ENCODE data around the gene ZNF232.
"Not testable (repeated sequence)": the region's sequence is repeated elsewhere in the genome, so short reads cannot be mapped to it uniquely, and the experiment has no call there.

The ZNF232 gene

DNA sequence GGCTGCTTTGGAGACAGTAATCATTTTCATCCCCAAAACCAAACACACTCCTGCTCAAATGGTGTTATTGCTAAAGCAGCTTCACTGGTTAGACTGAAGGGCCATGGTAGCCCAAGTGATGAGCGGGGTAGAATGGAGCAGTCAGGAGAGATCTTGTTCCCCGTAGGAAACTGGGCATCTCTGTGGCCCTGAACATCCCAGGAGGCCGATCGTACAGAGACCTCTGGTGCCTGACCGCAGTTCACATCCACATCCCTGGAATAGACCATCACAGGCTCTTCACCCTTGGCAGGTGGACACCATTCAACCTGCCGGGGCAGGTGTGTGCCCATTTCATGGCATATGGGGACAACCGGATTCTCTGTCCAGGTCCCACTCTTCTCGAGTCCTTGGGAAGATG, 18.1 kb upstream of the ZNF232 start:
- not testable (repeated sequence) for DNase-seq (ENCODE audit: low spot score)

DNA sequence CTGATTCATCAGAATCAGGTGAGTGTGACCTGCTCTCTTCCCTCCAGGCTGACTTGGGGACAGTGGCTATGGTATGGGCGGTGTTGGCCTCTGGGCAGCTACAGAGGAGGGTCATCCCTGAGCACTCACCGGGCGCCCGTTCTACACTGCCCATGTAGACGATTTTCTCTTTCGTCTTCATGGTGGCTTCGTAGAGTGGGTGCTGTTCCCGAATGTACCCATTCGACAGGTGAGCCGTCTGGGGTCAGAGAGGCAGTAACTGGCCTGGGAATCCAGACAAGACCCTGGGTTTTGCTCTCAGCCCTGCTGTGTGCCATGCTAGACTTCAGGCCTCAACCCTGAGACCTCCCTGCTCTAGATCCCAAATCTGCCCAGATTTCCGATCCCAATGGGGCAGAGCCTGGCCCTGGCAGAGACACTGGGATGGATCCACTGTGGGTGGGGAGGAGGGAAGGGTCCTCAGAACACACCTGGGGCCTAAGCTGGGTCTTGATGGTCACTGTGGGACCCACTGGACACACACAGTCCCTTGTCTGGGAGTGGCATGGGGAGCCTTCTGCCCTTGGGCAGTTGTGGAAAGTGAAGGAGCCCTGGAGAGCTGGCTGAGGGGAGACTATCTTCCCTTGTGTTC, 17.3 kb upstream of the ZNF232 start:
- no peak for DNase-seq (ENCODE audit: low spot score)

DNA sequence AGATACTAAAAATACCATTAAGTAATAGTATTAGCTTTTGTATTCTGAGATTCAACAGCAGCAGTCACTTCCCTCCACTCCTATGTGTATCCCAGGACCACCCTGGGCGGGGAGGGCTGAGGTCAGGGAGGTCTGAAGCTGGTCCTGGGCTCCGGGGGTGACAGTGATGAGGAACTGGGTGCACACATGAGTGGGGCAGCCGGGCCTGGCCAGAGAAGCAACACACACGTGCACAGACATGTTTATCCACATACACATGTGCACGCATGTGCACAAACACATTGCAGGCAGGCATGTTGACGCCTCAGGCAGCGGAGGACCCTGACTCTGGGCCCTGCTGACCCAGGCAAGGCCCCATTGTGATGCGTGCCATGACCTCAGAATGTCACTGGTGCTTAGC, 16.7 kb upstream of the ZNF232 start:
- DNase-seq (ENCODE audit: low spot score) = not testable (repeated sequence)

DNA sequence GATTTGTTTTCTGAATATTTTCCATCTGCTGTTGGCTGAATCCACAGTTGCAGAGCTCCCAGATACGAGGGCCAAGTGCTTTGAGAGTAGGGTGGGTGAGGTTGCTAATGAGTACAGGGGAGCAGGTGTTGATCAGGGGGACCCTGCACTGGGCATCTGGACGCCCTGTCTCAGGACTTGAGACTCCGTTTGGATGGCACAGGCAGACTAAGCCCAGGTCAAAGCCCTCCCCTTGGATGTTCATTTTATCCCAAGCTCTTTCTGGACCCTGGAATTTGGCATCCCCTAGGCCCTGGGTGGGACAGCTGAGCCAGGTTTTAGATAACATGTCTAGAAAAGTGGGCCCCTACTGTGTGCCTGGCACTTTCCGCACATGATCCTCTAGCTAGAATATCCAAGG, 16.2 kb upstream of the ZNF232 start:
- no peak for DNase-seq (ENCODE audit: low spot score)

DNA sequence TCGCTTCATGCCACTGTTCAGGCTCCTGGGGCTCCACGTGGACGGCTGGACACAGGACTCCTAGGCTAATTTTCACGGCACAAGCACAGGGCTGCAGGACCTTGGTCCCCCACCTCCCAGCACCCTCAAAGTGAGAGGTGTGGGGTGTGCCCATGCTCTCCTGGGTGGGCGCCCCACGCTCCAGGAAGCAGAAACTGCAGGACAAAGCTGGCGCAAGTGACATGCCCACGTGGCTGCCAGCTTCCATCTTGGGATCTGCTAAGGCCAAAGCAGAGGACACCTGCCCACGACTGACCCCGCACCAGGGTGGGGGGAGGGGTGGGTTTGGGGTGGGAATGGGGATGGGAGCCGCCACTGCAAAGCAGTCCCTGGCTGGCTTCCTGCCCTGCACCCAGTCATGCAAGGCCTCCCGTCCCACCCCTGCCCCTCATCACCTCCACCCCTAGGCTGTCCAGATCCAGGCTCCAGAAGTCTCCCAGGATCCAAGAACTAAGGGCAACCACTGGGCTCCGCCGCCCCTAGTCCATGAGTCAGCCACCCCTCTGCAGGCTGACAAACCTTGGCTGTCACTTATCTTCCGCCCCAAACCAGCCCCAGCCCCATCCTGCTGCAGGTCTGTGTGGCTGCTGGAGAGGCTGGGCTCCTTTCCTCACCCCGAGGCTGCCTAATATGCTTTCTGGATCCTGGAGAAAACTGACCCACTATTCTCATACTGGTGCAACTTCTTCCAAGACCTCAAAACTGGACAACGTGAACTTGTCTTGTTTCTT, 15.2 kb upstream of the ZNF232 start:
- DNase-seq (ENCODE audit: low spot score) = no peak

DNA sequence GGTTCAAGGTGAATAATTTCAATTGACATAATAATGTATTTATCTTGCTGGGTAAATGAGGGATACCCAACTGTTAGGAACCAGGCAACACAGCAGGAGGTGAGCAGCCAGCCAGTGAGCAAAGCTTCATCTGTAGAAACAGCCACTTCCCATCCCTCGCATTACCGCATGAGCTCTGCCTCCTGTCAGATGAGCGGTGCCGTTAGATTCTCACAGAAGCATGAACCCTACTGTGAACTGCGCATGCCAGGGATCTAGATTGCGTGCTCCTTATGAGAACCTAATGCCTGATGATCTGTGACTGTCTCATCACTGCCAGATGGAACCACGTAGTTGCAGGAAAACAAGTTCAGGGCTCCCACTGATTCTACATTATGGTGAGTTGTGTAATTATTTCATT, 13.2 kb upstream of the ZNF232 start:
- DNase-seq (ENCODE audit: low spot score) = not testable (repeated sequence)

DNA sequence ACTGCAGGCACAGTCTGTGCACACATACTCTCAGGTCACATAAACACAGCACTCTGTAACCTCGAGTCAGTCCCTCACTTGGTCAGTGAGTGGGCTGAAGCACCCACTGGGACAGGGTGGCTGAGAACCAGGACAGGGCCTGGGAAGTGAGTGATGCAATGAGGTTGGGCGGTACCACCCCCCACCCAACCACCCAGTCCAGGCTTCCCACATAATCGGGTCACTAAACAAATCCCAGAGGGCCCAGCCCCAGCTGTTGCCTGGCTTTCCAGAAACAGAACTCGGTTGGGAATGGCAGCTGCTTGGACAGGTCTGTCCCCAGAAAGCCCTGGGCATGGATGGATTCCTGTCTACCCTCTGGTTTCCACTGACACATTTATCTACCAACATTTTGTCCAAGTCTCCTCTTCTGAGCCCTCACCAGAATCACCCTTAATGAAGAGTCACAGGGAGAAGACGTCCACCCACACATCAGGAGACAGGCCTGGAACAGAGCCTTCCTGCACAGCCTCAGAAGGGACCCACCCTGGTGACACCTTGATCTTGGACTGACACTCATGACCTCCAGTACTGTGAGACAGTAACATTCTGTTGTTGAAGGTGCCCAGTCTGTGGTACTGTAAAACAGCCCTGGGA, 12.6 kb upstream of the ZNF232 start:
- DNase-seq (ENCODE audit: low spot score) = not testable (repeated sequence)

DNA sequence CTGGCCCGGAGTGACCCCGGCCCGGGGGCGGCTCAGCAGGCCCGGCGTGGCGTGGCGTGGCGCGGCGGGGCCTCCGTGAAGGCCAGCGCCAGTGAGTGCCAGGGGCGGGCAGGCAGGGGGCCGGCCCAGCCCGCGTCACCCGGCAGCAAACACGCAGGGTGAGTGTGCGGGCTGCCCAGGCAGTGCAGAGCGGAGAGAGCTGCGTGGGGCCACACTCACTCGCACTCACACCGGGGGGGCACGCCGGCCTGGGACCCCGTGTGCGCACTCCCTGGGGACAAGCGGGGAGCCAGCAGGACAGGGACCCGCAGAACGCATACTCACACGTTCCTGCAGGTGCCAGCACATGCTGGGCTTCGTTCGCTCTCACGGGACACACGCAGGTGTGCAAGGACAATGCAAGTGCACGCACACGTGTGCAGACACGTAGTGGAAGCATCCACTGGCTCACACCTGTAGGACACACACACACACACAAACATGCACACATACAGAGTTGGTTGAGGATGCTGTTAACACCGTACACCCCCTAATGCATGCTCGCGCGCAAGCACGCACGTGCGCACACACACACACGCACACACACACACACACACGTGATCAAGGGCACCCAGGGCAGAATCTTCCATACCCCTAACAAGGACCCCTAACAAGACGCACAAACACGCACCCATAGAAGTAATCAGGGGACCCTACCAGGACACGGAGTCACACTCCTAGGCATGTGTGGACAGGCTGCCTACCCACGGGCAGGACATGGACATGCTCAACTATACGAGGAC, 11.9 kb upstream of the ZNF232 start:
- no peak for DNase-seq (ENCODE audit: low spot score)

DNA sequence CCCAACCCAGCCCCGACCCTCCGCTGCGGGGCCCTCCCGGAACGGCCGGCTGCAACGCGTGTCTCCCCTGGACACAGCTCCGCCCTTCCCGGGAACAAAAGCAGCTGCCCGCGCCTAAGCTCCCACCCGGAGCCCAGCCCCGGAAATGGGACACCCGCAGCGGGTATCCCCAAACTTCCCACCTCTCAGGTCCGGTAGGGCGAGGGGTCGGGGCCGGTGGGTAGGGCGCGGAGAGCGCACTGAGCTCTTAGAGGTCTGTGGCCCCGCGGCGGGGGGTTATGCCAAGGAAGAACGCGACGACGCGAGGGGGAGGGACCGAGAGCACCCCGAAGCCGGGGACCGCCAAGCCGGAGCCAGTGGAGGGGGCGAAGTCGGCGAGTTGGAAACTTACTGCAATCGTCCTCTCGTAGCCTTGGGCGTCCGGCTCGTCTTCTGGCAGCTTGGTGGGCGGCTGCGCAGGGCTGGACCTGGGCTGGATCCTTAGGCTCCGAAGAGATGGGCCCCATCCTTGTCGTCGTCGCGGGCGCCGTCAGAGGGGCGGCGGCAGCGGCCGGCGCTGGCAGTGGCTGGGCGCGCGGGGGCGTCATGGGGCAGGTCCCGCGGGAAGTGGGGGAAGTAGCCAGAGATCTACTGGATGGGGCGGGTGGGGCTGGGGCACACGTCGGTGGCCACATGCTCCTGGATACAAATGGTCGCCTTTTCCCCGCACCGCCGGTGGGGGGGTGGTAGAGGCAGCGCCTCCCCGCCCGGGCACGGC, 11.1 kb upstream of the ZNF232 start:
- DNase-seq (ENCODE audit: low spot score) = no peak

DNA sequence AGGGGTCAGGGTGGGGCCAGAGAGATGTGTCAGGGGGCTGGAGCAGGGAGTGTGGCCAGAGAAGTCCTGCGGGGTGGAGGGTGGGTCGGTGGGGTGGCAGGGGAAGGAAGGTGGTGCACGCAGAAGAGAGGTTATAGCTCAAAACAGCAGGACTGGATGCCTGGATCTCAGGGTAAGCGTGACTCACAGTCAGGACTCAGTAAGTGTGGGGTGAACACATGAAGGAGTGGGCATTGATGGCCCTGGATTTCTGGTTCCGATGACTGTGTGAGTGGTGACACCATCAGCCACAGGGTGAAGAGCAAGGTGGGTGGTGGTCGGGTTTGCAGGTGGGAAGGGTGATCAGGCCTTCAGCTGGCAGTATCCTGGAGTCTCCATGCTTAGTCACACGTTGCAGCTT, 10.4 kb upstream of the ZNF232 start:
- not testable (repeated sequence) for DNase-seq (ENCODE audit: low spot score)

DNA sequence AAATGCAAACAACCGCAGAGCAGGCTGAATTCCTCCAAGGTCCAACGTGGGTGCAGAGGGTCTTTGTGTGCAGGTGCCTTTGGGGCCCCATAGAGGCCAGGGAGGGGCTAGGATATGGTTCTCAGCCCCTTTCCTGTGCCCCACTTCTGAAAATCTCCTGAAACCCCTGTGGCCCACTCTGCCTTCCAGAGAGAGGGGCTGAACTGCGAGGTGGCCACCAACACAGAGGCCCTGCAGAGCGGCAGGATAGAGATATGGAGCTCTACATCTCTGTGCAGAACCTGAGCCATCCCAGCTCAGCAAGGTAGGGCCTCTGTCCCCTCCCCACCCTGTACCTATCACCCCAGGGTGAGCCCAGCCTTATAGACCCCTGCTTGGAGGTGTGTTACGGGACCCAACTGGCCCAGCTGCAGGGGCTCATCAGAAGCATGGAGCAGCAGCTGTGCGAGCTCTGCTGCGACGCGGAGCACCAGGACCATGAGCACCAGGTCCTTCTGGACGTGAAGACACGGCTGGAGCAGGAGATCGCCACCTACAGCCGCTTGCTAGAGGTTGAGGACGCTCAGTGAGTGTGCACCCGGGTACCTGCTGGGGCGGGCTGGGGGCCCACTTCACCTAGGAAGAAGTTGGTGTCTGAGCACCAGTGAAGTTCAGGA, 9.6 kb upstream of the ZNF232 start:
- no peak for DNase-seq (ENCODE audit: low spot score)

DNA sequence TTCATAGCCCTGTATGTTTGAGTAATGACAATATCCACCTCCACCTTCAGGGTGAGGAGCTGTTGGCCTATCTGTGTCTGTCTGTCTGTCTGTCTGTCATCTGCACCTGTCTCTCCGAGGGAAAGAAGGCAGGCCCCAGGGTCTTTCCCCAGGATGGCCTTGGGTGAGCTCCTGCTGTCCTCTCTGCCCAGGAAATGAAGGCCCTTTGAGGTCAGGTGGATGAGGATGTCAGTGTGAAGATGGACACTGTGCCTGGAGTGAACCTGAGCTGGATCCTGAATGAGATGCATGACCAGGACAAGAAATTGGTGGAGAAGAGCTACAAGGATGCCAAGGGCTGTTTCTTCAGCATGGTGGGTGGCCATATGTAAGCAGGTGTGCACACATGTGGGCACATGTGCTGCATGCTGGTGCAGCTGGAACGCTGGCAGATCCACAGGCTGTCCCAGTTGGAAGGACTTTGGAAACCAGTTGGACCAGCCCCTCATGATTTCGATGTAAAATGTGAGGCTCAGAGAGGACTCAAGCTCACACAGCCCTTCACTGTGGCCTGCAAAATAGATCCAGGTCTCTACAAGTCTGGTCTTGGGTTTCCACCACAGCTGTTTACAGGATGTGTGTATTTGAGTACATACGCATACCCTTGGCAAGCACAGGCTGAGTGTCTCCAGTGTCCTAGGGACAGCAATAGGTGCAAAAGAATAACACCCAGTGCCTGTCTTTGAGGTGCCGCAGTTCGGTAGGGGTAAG, 8.9 kb upstream of the ZNF232 start:
- DNase-seq (ENCODE audit: low spot score) = not testable (repeated sequence)

DNA sequence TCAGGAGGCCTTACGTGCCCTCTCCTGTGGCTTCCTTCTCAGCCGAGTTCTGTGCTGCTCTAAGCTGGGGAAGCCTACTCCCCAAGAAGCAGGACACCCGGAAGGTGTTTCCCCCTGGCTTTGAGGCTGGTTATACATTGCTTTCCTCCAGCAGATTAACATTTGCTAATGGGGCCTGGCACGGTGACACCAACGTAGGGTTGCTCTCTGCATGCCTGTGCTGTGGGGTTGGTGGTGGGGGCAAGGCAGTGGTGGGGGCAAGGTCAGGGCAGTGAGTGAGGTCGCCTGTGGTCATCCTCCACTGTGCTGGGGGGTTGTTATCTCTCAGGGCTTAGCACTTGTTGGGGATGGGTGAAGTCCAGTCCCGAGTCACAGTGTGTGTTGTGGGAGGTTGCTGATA, 8.4 kb upstream of the ZNF232 start:
- DNase-seq (ENCODE audit: low spot score) = no peak

DNA sequence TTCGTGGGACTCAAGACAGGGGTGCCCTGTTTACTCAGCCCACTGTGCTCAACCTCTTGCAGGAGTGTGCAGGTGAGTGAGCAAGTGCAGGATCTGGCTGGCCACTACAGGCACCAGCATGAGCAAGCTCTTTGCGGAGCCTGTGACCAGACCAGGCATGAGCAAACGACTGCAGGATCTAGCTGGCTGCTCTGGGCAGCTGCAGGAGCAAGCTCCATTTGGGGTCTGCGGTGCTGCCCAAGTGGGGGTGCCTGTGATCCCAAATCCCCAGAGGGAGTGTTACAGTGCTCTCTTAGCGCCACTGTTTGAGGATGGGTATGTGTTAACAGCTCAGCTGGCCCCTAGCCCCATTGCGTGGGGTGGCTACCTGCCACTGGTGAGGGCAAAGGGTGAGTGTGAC, 6.5 kb upstream of the ZNF232 start:
- no peak for DNase-seq (ENCODE audit: low spot score)

DNA sequence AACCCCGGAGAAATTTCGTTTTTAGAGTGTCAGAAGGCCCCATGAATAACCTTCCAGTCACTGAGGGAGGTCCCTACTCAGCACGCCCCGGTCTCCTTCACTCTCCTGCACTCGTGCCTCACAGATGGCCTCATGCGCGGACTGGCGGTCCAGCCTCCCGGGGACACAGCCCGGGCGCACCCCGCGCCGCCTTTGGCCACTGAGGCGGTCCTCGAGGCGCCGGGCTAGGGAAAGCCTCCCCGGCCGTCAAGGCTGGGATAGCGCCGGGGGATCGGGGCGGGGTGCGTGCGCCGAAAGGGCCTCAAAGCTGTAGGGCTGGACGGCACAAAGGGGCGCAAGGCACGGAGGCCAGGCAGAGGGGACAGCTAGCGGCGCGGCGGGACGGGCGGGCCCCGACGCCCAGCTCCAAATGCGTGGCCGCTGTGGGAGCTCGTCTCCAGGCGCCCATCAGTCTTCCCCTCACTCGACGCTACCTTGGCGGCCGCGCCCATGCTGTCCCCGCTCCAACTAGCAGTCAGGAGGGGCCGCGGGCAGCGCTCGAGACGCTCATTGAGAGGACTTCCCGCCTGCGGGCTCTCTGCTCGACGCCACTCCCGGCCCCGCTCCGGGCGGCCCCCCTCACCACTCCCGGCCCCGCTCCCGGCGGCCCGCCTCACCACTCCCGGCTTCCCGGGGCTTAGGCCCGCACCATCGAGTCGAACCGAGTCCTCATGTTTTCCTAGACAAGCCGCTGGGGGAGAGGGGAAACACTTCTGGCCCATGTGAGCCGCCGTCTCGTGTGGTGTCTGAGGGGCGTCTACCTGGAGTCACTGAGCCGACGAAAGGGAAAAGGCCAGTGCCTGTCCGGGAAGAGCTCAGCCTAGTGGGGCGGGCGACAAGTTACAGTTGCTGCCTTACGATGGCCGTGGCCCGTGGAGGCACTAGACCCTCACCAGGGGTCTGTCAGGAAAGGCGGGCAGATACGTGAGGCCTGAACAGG, 4.3 kb upstream of the ZNF232 start, which contains the start of gene USP6:
Gene USP6, plus strand, starts transcription at position 360 of the 979 bp plus-strand sequence. CDS start 14,336 bp downstream, outside the sequence.
- no peak for DNase-seq (ENCODE audit: low spot score)

DNA sequence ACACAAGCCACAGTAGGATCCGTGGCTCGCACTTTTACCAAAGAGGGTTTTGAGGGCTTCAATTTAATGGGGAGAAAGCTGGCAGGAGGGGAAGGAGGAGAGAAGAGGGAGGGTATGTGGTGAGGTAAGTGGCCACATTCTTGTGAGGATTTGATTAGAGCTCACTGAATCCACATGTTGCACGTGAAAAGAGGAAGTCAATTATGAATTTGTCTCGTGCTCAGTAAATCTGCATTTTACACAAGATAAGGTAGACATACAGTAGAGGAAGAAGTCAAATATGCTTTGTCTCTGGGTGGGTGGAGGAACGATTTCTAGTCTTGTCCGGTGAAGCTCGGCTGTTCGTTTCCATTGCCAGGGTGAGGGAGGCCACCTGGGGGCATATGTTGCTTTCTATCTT, 862 bp downstream of the ZNF232 start:
- DNase-seq (ENCODE audit: low spot score) = no peak

DNA sequence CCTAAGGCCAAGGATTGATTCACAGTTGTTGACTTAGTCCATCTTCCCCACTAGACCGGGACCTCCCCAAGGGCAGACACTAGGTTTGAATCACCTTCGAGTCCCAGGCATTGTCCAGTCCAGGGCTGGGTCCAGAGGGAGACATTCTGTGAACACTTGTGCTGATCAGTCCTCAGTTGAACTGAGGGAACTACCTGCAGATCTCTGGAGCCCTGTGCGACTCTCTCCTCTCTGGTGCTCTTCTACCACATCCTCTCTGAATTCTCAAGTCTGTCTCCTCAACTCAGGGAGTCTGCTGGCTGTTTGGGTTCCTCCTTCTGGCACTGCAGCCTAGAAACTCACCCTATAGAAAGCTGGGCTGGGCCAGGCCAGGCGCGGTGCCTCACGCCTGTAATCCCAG, 10.8 kb downstream of the ZNF232 start:
- no peak for DNase-seq (ENCODE audit: low spot score)

DNA sequence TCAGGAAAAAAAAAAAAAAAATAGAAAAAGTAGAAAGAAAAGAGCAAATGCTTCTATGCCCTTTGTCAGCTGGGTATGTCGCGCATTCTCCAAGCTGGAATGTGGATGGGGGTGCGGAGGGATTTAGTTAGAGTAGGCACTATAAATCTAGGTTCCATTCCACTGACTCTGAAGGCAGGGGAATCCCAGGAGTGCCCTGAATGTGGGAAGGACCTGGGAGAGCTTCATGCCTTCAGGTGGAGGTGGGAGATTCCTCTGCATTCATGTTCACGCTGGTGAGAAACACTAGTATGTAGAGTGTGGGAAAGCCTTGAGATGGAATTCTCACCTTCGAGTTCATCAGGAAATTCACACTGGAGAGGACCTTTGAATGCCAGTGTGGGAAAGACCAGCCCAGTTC, 12.4 kb downstream of the ZNF232 start:
- no peak for DNase-seq (ENCODE audit: low spot score)
